GM12878 (cell line): ENCODE measurements around the gene AHCYL2. TPM values are rescaled to one million over a fixed set of nuclear protein-coding genes. Genes with fewer than 3 reads are reported as not detected.

Source experiments
- ATAC-seq: fragments of 200-7000 bp; cut with Tn5 transposase; 3 replicates; pipeline ENCODE4 v1.9.1; 2020; ENCODE audit warnings: mild to moderate bottlenecking, moderate library complexity
- BruUV-seq: library from RNA; stranded (reverse); fragments of 400-500 nt; replicated peaks from 2 replicates; lab custom pipeline; 2021; lab: Mats Ljungman, UMichigan
- CTCF ChIA-PET: fragments of 300-600 bp; sonication (Branson Sonifier 250); formaldehyde crosslinking; extraction: SDS; loops from one replicate; lab custom pipeline; 2021; ENCODE audit warnings: inconsistent platforms; lab: Yijun Ruan, JAX
- POLR2A ChIA-PET: fragments of 350-600 bp; formaldehyde crosslinking; extraction: SDS; loops from one replicate; lab custom pipeline; 2021; ENCODE audit warnings: inconsistent platforms; lab: Charles Lee
- RAD21 ChIA-PET: fragments of 300-600 bp; sonication (Branson Sonifier 250); formaldehyde crosslinking; loops from one replicate; lab custom pipeline; 2023; ENCODE audit warnings: antibody characterized with exemption; ENCODE audit not compliant: unreplicated experiment; lab: Charles Lee
- SMC1A ChIA-PET: fragments of 300-600 bp; sonication (Branson Sonifier 250); formaldehyde crosslinking; loops from one replicate; lab custom pipeline; 2023; ENCODE audit not compliant: unreplicated experiment, uncharacterized antibody; lab: Charles Lee
- DNase-seq: peaks from one replicate; pipeline ENCODE4 v3.0.0-alpha.2; 2011; ENCODE audit warnings: low read depth, low spot score
- FAIRE-seq: peaks from 3 replicates; lab custom pipeline; 2011; peaks lifted over from hg19 to GRCh38; lab: Jason Lieb, UNC
- H2AFZ ChIP-seq: 2 replicates; pipeline ENCODE4 v1.6.0; 2011; ENCODE audit warnings: low read depth, low read length, control low read depth; ENCODE audit not compliant: control insufficient read depth
- H3K27ac ChIP-seq: 2 replicates; pipeline ENCODE4 v1.5.1; 2011; ENCODE audit warnings: control low read depth; ENCODE audit not compliant: control insufficient read depth, insufficient read depth
- H3K27me3 ChIP-seq, 2 experiments: replicated peaks in 1 of 2; 2 replicates each; pipeline versions ENCODE4 v1.6.0 to v1.6.1; 2011; ENCODE audit warnings: low read length in 1 of 2; ENCODE audit not compliant: control insufficient read depth in 2 of 2, insufficient read depth in 2 of 2
- H3K36me3 ChIP-seq, 2 experiments: 2 replicates each; pipeline ENCODE4 v1.5.1; 2011; ENCODE audit warnings: low read length in 1 of 2; ENCODE audit not compliant: control insufficient read depth in 2 of 2, insufficient read depth in 2 of 2
- H3K4me1 ChIP-seq: 2 replicates; pipeline ENCODE4 v1.6.1; 2011; ENCODE audit warnings: mild to moderate bottlenecking, low read length, moderate library complexity, mixed read lengths; ENCODE audit not compliant: control insufficient read depth, insufficient read depth
- H3K4me2 ChIP-seq: 2 replicates; pipeline ENCODE4 v1.6.0; 2011; ENCODE audit warnings: control low read depth; ENCODE audit not compliant: control insufficient read depth, insufficient read depth
- H3K4me3 ChIP-seq: fragments of 200-600 bp; sonication (generic); 2 replicates; pipeline ENCODE4 v1.5.1; 2016
- H3K79me2 ChIP-seq: 2 replicates; pipeline ENCODE4 v1.6.0; 2011; ENCODE audit warnings: low read length; ENCODE audit not compliant: control insufficient read depth, insufficient read depth
- H3K9ac ChIP-seq: 2 replicates; pipeline ENCODE4 v1.8.0; 2011; ENCODE audit warnings: low read length, control low read depth, mixed read lengths; ENCODE audit not compliant: control insufficient read depth, insufficient read depth
- H3K9me3 ChIP-seq: replicated peaks from 3 replicates; pipeline ENCODE4 v1.5.1; 2011; ENCODE audit warnings: mild to moderate bottlenecking, low read length; ENCODE audit not compliant: control insufficient read depth, insufficient read depth
- H4K20me1 ChIP-seq: 2 replicates; pipeline ENCODE4 v1.6.0; 2011; ENCODE audit not compliant: control insufficient read depth, insufficient read depth
- DPF2 ChIP-seq: fragments of 450-650 bp; IDR thresholded peaks from 2 replicates; pipeline ENCODE4 v1.6.1; 2017; ENCODE audit warnings: mild to moderate bottlenecking
- HDAC2 ChIP-seq: fragments of 200-600 bp; sonication (generic); IDR thresholded peaks from 2 replicates; pipeline ENCODE4 v1.6.1; 2017
- HDAC6 ChIP-seq: fragments of 200-600 bp; sonication (generic); IDR thresholded peaks from one replicate; pipeline ENCODE4 v1.8.0; 2017; ENCODE audit warnings: antibody characterized with exemption; ENCODE audit not compliant: unreplicated experiment
- IRF4 ChIP-seq: IDR thresholded peaks from 2 replicates; pipeline ENCODE4 v1.6.1; 2011; ENCODE audit warnings: low read depth, low read length
- MEF2A ChIP-seq: IDR thresholded peaks from 2 replicates; pipeline ENCODE4 v1.6.1; 2011; ENCODE audit warnings: low read depth, mild to moderate bottlenecking, low read length, moderate library complexity; ENCODE audit not compliant: insufficient read depth
- MTA3 ChIP-seq: IDR thresholded peaks from 2 replicates; pipeline ENCODE4 v1.6.1; 2012; ENCODE audit warnings: low read length, inconsistent platforms, borderline replicate concordance
- NFYA ChIP-seq: IDR thresholded peaks from 2 replicates; pipeline ENCODE4 v1.6.1; 2011; ENCODE audit warnings: low read depth, mild to moderate bottlenecking, low read length, improper control_type of control experiment, borderline replicate concordance
- PML ChIP-seq: IDR thresholded peaks from 2 replicates; pipeline ENCODE4 v1.6.1; 2012; ENCODE audit warnings: low read length, inconsistent platforms
- RBBP5 ChIP-seq: fragments of 200-600 bp; sonication (generic); conservative IDR thresholded peaks from 2 replicates; pipeline ENCODE4 v1.6.1; 2016
- SMC3 ChIP-seq: IDR thresholded peaks from 2 replicates; pipeline ENCODE4 v1.6.1; 2011; ENCODE audit warnings: low read length, improper control_type of control experiment, borderline replicate concordance
- SREBF2 ChIP-seq: IDR thresholded peaks from 2 replicates; pipeline ENCODE4 v1.6.1; 2012; ENCODE audit warnings: mild to moderate bottlenecking, low read length
- SUZ12 ChIP-seq: fragments of 200-600 bp; sonication (generic); IDR thresholded peaks from one replicate; pipeline ENCODE4 v1.6.1; 2018; ENCODE audit warnings: antibody characterized with exemption, mild to moderate bottlenecking; ENCODE audit not compliant: unreplicated experiment
- TAF1 ChIP-seq: IDR thresholded peaks from 2 replicates; pipeline ENCODE4 v1.6.1; 2011; ENCODE audit warnings: mild to moderate bottlenecking, low read depth, low read length, borderline replicate concordance
- ZNF274 ChIP-seq: IDR thresholded peaks from one replicate; pipeline ENCODE4 v1.8.0; 2011; ENCODE audit not compliant: insufficient read length, insufficient read depth
- ZNF622 ChIP-seq: fragments of 450-650 bp; IDR thresholded peaks from 2 replicates; pipeline ENCODE4 v1.6.1; 2017; ENCODE audit warnings: mild to moderate bottlenecking, inconsistent platforms
- WGBS: methylation state at CpG from one replicate; pipeline ENCODE4 v1.1.6; 2016; ENCODE audit warnings: low lambda C conversion rate; ENCODE audit not compliant: insufficient replicate concordance, insufficient coverage; ENCODE audit errors: missing lambda C conversion rate; 5-methylcytosine and 5-hydroxymethylcytosine counted together
- in situ Hi-C: fragments of 300-500 bp; cut with MboI; formaldehyde crosslinking; loops from 9 replicates; pipeline ENCODE4 v1.14.3; 2018; ENCODE audit warnings: mixed read lengths
- intact Hi-C: fragments of 100-400 bp; cut with micrococcal nuclease; formaldehyde crosslinking; loops from one replicate; pipeline ENCODE4 v1.14.2; 2022; ENCODE audit not compliant: unreplicated experiment
- polyA plus RNA-seq, 11 experiments: library from polyadenylated mRNA; depleted of rRNA in 4 of 11; unstranded in 6 of 11; stranded (reverse) in 5 of 11; fragments of >200 nt; fragmentation: Nextera tagmentation in 4 of 11; fragmentation: Illumina TruSeq in 1 of 11; extraction: Ambion mirVana in 4 of 11; extraction: Trizol in 1 of 11; gene quantifications; 1 replicate in 1 of 11; 2 replicates in 10 of 11; pipeline versions ENCODE4 v1.2.1 to v1.2.3, GENCODE V29; 2011 to 2016; ENCODE audit warnings: inconsistent platforms in 2 of 11, missing spikeins in 2 of 11, low read depth in 1 of 11
- total RNA-seq, 4 experiments: library from RNA; depleted of rRNA in 3 of 4; stranded (reverse); fragments of >200 nt in 3 of 4; fragmentation: Illumina TruSeq in 1 of 4; extraction: Trizol in 1 of 4; gene quantifications; 2 replicates each; pipeline versions ENCODE4 v1.2.1 to v1.2.3, GENCODE V29; 2013 to 2021
- TF ChIP-seq, protein P1 (sequence below): fragments of 450-650 bp; IDR thresholded peaks from 2 replicates; pipeline ENCODE4 v1.6.1; 2018; ENCODE audit warnings: borderline replicate concordance, mild to moderate bottlenecking; ENCODE audit not compliant: partially characterized antibody
- TF ChIP-seq, protein P2 (sequence below): IDR thresholded peaks from 2 replicates; pipeline ENCODE4 v1.6.1; 2012; ENCODE audit warnings: low read depth, low read length, improper control_type of control experiment

The AHCYL2 gene
- total and polyA plus RNA-seq, 10 of the 15 experiments (the other 5 are each of a cell fraction or from before 2014, with no cell fraction given): 1.7 to 29.1 (median 5.4) TPM

DNA sequence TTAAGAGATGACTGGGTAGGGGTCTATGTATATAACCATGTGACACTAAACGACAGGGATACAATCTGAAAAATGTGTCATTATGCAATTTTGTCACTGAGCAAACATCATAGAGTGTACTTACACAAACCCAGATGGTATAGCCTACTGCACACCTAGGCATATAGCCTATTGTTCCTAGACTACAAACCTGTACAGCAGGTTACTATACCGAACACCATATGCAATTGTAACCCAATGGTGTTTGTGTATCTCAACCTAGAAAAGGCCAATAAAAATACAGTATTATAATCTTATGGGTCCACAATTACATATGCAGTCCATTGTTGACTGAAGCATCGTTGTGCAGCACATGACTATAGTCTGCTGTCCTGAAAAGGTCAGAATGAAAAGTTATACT, 232.3 kb downstream of the AHCYL2 start:
- intact Hi-C loops: no loop called here
- Histone ChIP-seq H3K36me3 (no peaks in the 10 kb centered on the region), H3K9me3 (no peaks in the 10 kb centered on the region), H3K9ac (no peak overlapping the region), H3K4me2 (no peak overlapping the region), H3K27ac (no peak overlapping the region), H2AFZ (no peak overlapping the region), H3K4me1 (no peaks in the 10 kb centered on the region), H3K79me2 (no peaks in the 10 kb centered on the region), H3K27me3 (no peaks in the 10 kb centered on the region), H3K4me3 (no peak overlapping the region), H4K20me1 (no peaks in the 10 kb centered on the region)
- 72% methylated on average over 3 of the region's 3 CpGs for WGBS
- ChIA-PET POLR2A (no interaction called here), RAD21 (no interaction called here), SMC1A (no interaction called here), CTCF (no interaction called here)
- in situ Hi-C loops: no loop called here
- FAIRE-seq (no peak), DNase-seq (no peak), ATAC-seq (no peak)
- TF ChIP-seq MTA3 (no peak), HDAC2 (no peak), ZNF274 (no peak), PML (no peak), NFYA (no peak), HDAC6 (no peak), TAF1 (no peak), DPF2 (no peak)
- no TSS peak for BruUV-seq

DNA sequence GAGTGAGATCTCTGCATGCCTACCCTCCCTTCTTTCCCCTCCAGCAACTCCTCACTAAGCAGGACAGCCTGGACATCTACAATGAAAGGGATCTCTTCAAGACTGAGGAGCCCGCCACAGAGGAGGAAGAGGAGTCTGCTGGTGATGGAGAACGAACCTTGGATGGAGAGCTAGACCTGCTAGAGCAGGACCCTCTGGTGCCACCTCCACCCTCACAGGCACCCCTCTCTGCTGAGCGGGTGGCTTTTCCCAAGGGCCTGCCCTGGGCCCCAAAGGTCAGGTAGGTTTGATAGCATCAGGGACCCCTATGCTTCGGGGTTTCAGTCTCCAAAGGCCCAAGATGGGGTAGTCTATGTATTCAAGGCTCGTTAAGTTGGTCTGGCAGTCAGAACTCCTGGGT, 233.3 kb downstream of the AHCYL2 start:
- CTCF ChIA-PET: no interaction called here
- H2AFZ ChIP-seq: no peak overlapping the region

More for the DNA sequence above, 233.3 kb downstream of the AHCYL2 start:
- WGBS: 71% methylated on average over 5 of the region's 5 CpGs
- Histone ChIP-seq H3K27ac (no peak overlapping the region), H4K20me1 (no peaks in the 10 kb centered on the region), H3K27me3 (no peaks in the 10 kb centered on the region), H3K9me3 (no peaks in the 10 kb centered on the region), H3K4me2 (no peak overlapping the region), H3K4me1 (no peaks in the 10 kb centered on the region), H3K9ac (no peak overlapping the region), H3K4me3 (no peak overlapping the region), H3K36me3 (no peaks in the 10 kb centered on the region), H3K79me2 (no peaks in the 10 kb centered on the region)
- ChIA-PET SMC1A (no interaction called here), POLR2A (no interaction called here), RAD21 (no interaction called here)
- in situ Hi-C loops: no loop called here
- TF ChIP-seq ZNF622 (no peak), SREBF2 (no peak), SMC3 (no peak), MEF2A (no peak), MTA3 (no peak), RBBP5 (no peak), IRF4 (no peak), SUZ12 (no peak), NFYA (no peak)
- TF ChIP-seq, protein P1, sequence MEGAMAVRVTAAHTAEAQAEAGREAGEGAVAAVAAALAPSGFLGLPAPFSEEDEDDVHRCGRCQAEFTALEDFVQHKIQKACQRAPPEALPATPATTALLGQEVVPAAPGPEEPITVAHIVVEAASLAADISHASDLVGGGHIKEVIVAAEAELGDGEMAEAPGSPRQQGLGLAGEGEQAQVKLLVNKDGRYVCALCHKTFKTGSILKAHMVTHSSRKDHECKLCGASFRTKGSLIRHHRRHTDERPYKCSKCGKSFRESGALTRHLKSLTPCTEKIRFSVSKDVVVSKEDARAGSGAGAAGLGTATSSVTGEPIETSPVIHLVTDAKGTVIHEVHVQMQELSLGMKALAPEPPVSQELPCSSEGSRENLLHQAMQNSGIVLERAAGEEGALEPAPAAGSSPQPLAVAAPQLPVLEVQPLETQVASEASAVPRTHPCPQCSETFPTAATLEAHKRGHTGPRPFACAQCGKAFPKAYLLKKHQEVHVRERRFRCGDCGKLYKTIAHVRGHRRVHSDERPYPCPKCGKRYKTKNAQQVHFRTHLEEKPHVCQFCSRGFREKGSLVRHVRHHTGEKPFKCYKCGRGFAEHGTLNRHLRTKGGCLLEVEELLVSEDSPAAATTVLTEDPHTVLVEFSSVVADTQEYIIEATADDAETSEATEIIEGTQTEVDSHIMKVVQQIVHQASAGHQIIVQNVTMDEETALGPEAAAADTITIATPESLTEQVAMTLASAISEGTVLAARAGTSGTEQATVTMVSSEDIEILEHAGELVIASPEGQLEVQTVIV: no peak
- TF ChIP-seq, protein P2, sequence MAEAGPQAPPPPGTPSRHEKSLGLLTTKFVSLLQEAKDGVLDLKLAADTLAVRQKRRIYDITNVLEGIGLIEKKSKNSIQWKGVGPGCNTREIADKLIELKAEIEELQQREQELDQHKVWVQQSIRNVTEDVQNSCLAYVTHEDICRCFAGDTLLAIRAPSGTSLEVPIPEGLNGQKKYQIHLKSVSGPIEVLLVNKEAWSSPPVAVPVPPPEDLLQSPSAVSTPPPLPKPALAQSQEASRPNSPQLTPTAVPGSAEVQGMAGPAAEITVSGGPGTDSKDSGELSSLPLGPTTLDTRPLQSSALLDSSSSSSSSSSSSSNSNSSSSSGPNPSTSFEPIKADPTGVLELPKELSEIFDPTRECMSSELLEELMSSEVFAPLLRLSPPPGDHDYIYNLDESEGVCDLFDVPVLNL: no peak
- BruUV-seq: no TSS peak
- intact Hi-C loops: no loop called here
- FAIRE-seq: no peak
- no peak for ATAC-seq
- no peak for DNase-seq
